ENCODE measurements around the gene MAP7.

The MAP7 gene

GRCh38 chr6:136412410-136412809 lies 137.8 kb downstream of the MAP7 start:
- H2AFZ ChIP-seq (ENCODE audit: low read length) = no peak overlapping the region
- no peak overlapping the region for H3K4me3 ChIP-seq (ENCODE audit: low read length)
- no peak for TF ChIP-seq EZH2phosphoT487 (IDR thresholded peaks at IDR 0.05; ENCODE audit: low read length)
- no peak for TF ChIP-seq CTCF (IDR thresholded peaks at IDR 0.05; ENCODE audit: low read length)
- TF ChIP-seq EZH2 (optimal IDR thresholded peaks at IDR 0.05; ENCODE audit: low read depth, low read length) = no peak
- no peaks in the 10 kb centered on the region for H4K20me1 ChIP-seq (ENCODE audit: insufficient read depth, low read length)
- H3K9me2 ChIP-seq (replicated peaks; ENCODE audit: insufficient read depth, low read length) = no peaks in the 10 kb centered on the region
- no peak overlapping the region for H3K4me2 ChIP-seq (ENCODE audit: low read depth, low read length)
- no peak overlapping the region for H3K9ac ChIP-seq (ENCODE audit: low read length)
- H3F3A ChIP-seq (ENCODE audit: insufficient read depth, low read length) = peaks cover 8% of the 10 kb centered on the region
- H3K36me3 ChIP-seq (replicated peaks; ENCODE audit: insufficient read depth, low read length) = no peaks in the 10 kb centered on the region
- H3K79me2 ChIP-seq (ENCODE audit: low read length) = no peaks in the 10 kb centered on the region
- H3K4me1 ChIP-seq (ENCODE audit: low read length) = peaks cover 30% of the 10 kb centered on the region
- H3K27me3 ChIP-seq (replicated peaks; ENCODE audit: insufficient read depth, low read length) = no peaks in the 10 kb centered on the region
- no peak for DNase-seq
- H3K27ac ChIP-seq (ENCODE audit: low read length) = no peak overlapping the region
- no peaks in the 10 kb centered on the region for H3K9me3 ChIP-seq (replicated peaks; ENCODE audit: insufficient read depth, low read length)

GRCh38 chr6:136411453-136412354 lies 138.5 kb downstream of the MAP7 start:
- DNase-seq = no peak
- Histone ChIP-seq H3K27ac (ENCODE audit: low read length) (peak overlapping the region; percentile 62; the same call in 1 of the 2 replicates), H3K27me3 (replicated peaks; ENCODE audit: insufficient read depth, low read length) (no peaks in the 10 kb centered on the region), H3K9me3 (replicated peaks; ENCODE audit: insufficient read depth, low read length) (no peaks in the 10 kb centered on the region), H3K4me3 (ENCODE audit: low read length) (no peak overlapping the region), H2AFZ (ENCODE audit: low read length) (no peak overlapping the region), H3K4me1 (ENCODE audit: low read length) (peaks cover 30% of the 10 kb centered on the region), H3K9me2 (replicated peaks; ENCODE audit: insufficient read depth, low read length) (no peaks in the 10 kb centered on the region), H3K36me3 (replicated peaks; ENCODE audit: insufficient read depth, low read length) (no peaks in the 10 kb centered on the region), H3K79me2 (ENCODE audit: low read length) (no peaks in the 10 kb centered on the region), H4K20me1 (ENCODE audit: insufficient read depth, low read length) (no peaks in the 10 kb centered on the region), H3F3A (ENCODE audit: insufficient read depth, low read length) (peaks cover 8% of the 10 kb centered on the region), H3K4me2 (ENCODE audit: low read depth, low read length) (no peak overlapping the region), H3K9ac (ENCODE audit: low read length) (no peak overlapping the region)
- no peak for TF ChIP-seq EZH2phosphoT487 (IDR thresholded peaks at IDR 0.05; ENCODE audit: low read length)
- TF ChIP-seq EZH2 (optimal IDR thresholded peaks at IDR 0.05; ENCODE audit: low read depth, low read length) = no peak
- no peak for TF ChIP-seq CTCF (IDR thresholded peaks at IDR 0.05; ENCODE audit: low read length)

- Histone ChIP-seq H3K4me1 (ENCODE audit: low read length) (peaks cover 30% of the 10 kb centered on the region), H3K79me2 (ENCODE audit: low read length) (no peaks in the 10 kb centered on the region), H3K27ac (ENCODE audit: low read length) (peak overlapping the region; percentile 62; the same call in 1 of the 2 replicates), H3K4me2 (ENCODE audit: low read depth, low read length) (no peak overlapping the region), H3F3A (ENCODE audit: insufficient read depth, low read length) (peaks cover 8% of the 10 kb centered on the region), H3K9ac (ENCODE audit: low read length) (no peak overlapping the region), H3K27me3 (replicated peaks; ENCODE audit: insufficient read depth, low read length) (no peaks in the 10 kb centered on the region), H3K9me2 (replicated peaks; ENCODE audit: insufficient read depth, low read length) (no peaks in the 10 kb centered on the region), H2AFZ (ENCODE audit: low read length) (no peak overlapping the region), H3K4me3 (ENCODE audit: low read length) (no peak overlapping the region), H3K36me3 (replicated peaks; ENCODE audit: insufficient read depth, low read length) (no peaks in the 10 kb centered on the region), H4K20me1 (ENCODE audit: insufficient read depth, low read length) (no peaks in the 10 kb centered on the region), H3K9me3 (replicated peaks; ENCODE audit: insufficient read depth, low read length) (no peaks in the 10 kb centered on the region)
- DNase-seq = peak; percentile 10
- no peak for TF ChIP-seq CTCF (IDR thresholded peaks at IDR 0.05; ENCODE audit: low read length)
- no peak for TF ChIP-seq EZH2 (optimal IDR thresholded peaks at IDR 0.05; ENCODE audit: low read depth, low read length)
- TF ChIP-seq EZH2phosphoT487 (IDR thresholded peaks at IDR 0.05; ENCODE audit: low read length) = no peak
These were observed 139.2 kb downstream of the MAP7 start for GRCh38 chr6:136411025-136411325.

Measured in MM.1S (cell line).